GM23338 (cell line): ENCODE results near the gene ERC2. TPM values are rescaled to one million over a fixed set of nuclear protein-coding genes. Genes with fewer than 3 reads are reported as not detected.

Experiments
- ATAC-seq: fragments of 200-7000 bp; cut with Tn5 transposase; 3 replicates; pipeline ENCODE4 v1.9.1; 2020
- DNase-seq: peaks from one replicate; pipeline ENCODE4 v3.0.0-alpha.2; 2015; ENCODE audit warnings: low spot score
- H2AFZ ChIP-seq: fragments of 200-600 bp; sonication (generic); 2 replicates; pipeline ENCODE4 v1.8.0; 2016; ENCODE audit warnings: antibody characterized with exemption, mild to moderate bottlenecking, moderate library complexity
- H3F3A ChIP-seq: fragments of 200-600 bp; sonication (generic); replicated peaks from 2 replicates; pipeline ENCODE4 v1.8.0; 2017; ENCODE audit warnings: antibody characterized with exemption, mixed run types, low read depth
- H3K27ac ChIP-seq: fragments of 200-600 bp; sonication (generic); 2 replicates; pipeline ENCODE4 v1.6.1; 2016; ENCODE audit warnings: low read depth
- H3K27me3 ChIP-seq: fragments of 200-600 bp; sonication (generic); 2 replicates; pipeline ENCODE4 v1.8.0; 2016; ENCODE audit warnings: mild to moderate bottlenecking, mixed run types, moderate library complexity; ENCODE audit not compliant: insufficient read depth
- H3K36me3 ChIP-seq: fragments of 200-600 bp; sonication (generic); 2 replicates; pipeline ENCODE4 v1.8.0; 2016; ENCODE audit warnings: mild to moderate bottlenecking; ENCODE audit not compliant: insufficient read depth
- H3K4me1 ChIP-seq: fragments of 200-600 bp; sonication (generic); 2 replicates; pipeline ENCODE4 v1.8.0; 2016; ENCODE audit warnings: mild to moderate bottlenecking, moderate library complexity; ENCODE audit not compliant: insufficient read depth
- H3K4me2 ChIP-seq: fragments of 200-600 bp; sonication (generic); 2 replicates; pipeline ENCODE4 v1.7.1; 2017; ENCODE audit warnings: mixed run types
- H3K4me3 ChIP-seq: fragments of 200-600 bp; sonication (generic); 2 replicates; pipeline ENCODE4 v1.6.1; 2016; ENCODE audit warnings: mixed run types
- H3K79me2 ChIP-seq: fragments of 200-600 bp; sonication (generic); replicated peaks from 2 replicates; pipeline ENCODE4 v1.8.0; 2017; ENCODE audit warnings: mild to moderate bottlenecking; ENCODE audit not compliant: insufficient read depth
- H3K9me2 ChIP-seq: fragments of 200-600 bp; sonication (generic); 2 replicates; pipeline ENCODE4 v1.8.0; 2017; ENCODE audit not compliant: insufficient read depth
- H4K20me1 ChIP-seq: fragments of 200-600 bp; sonication (generic); replicated peaks from 2 replicates; pipeline ENCODE4 v1.8.0; 2017; ENCODE audit warnings: mild to moderate bottlenecking; ENCODE audit not compliant: insufficient read depth
- H3K27ac Mint-ChIP-seq: 2 replicates; pipeline ENCODE4 v1.8.0; 2020; ENCODE audit warnings: inconsistent platforms, mild to moderate bottlenecking, moderate library complexity, mixed read lengths
- H3K27me3 Mint-ChIP-seq: 3 replicates; pipeline ENCODE4 v1.8.0; 2022; ENCODE audit warnings: low read depth, mild to moderate bottlenecking, moderate library complexity, mixed read lengths, inconsistent platforms; ENCODE audit not compliant: insufficient read depth, poor library complexity
- H3K36me3 Mint-ChIP-seq: 3 replicates; pipeline ENCODE4 v1.8.0; 2021; ENCODE audit warnings: low read depth, mild to moderate bottlenecking, inconsistent platforms, moderate library complexity, mixed read lengths
- H3K4me1 Mint-ChIP-seq: 3 replicates; pipeline ENCODE4 v1.8.0; 2020; ENCODE audit warnings: mild to moderate bottlenecking, inconsistent platforms, mixed read lengths
- H3K4me3 Mint-ChIP-seq: 3 replicates; pipeline ENCODE4 v1.8.0; 2021; ENCODE audit warnings: moderate library complexity, mild to moderate bottlenecking, inconsistent platforms, mixed read lengths
- H3K9me3 Mint-ChIP-seq: 3 replicates; pipeline ENCODE4 v1.8.0; 2020; ENCODE audit warnings: moderate library complexity, mild to moderate bottlenecking, inconsistent platforms, mixed read lengths
- CREB1 ChIP-seq: fragments of 250-450 bp; sonication (Bioruptor Pico); IDR thresholded peaks from 2 replicates; pipeline ENCODE4 v1.5.0; 2020; ENCODE audit warnings: low read depth, mild to moderate bottlenecking, moderate library complexity
- EZH2phosphoT487 ChIP-seq: fragments of 200-600 bp; sonication (generic); IDR thresholded peaks from one replicate; pipeline ENCODE4 v1.8.1; 2018; ENCODE audit warnings: antibody characterized with exemption; ENCODE audit not compliant: unreplicated experiment
- JUNB ChIP-seq: IDR thresholded peaks from one replicate; pipeline ENCODE4 v1.6.1; 2016; ENCODE audit warnings: antibody characterized with exemption; ENCODE audit not compliant: unreplicated experiment
- STAT1 ChIP-seq: IDR thresholded peaks from one replicate; pipeline ENCODE4 v1.6.1; 2016; ENCODE audit warnings: antibody characterized with exemption; ENCODE audit not compliant: unreplicated experiment
- ZNF331 ChIP-seq: fragments of 250-450 bp; sonication (Bioruptor Pico); IDR thresholded peaks from 2 replicates; pipeline ENCODE4 v1.5.0; 2020; ENCODE audit warnings: low read depth, mild to moderate bottlenecking, moderate library complexity
- polyA plus RNA-seq: library from polyadenylated mRNA; unstranded; fragments of >200 nt; fragmentation: Nextera tagmentation; extraction: Ambion mirVana; gene quantifications from 2 replicates; pipeline ENCODE4 v1.2.1, GENCODE V29; 2016
- total RNA-seq: library from RNA; depleted of rRNA; stranded (reverse); fragments of >200 nt; shearing (Covaris generic); gene quantifications from 2 replicates; pipeline ENCODE4 v1.2.3, GENCODE V29; 2014
- TF ChIP-seq, protein P1 (sequence below): IDR thresholded peaks from 2 replicates; pipeline ENCODE4 v1.6.1; 2016; ENCODE audit warnings: antibody characterized with exemption
- TF ChIP-seq, protein P2 (sequence below): fragments of 250-450 bp; sonication (Bioruptor Pico); IDR thresholded peaks from 2 replicates; pipeline ENCODE4 v1.5.0; 2020; ENCODE audit warnings: mild to moderate bottlenecking, moderate library complexity

The ERC2 gene
- total and polyA plus RNA-seq, 2 experiments from 2014 or later: 11.8 to 13.7 TPM

DNA sequence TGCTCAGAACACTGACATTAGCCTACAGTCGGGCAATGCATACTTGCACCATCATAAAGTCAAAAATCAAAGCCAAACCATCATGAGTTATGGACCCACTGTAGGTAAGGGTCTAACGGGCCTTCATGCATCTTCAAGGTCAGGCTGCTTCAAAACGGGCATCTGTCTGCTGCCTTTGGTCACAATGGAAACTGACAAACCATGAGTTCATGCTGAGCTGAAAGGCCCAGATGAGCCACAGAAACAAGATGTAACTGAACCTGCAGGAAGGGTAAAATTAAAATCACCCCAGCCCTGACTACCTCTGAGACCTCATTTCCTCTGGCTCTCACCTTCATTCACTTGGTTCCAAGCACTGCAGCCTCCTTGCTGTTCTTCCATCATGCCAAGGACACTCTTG, 143.8 kb downstream of the ERC2 start (continued):
- TF ChIP-seq, protein P1, sequence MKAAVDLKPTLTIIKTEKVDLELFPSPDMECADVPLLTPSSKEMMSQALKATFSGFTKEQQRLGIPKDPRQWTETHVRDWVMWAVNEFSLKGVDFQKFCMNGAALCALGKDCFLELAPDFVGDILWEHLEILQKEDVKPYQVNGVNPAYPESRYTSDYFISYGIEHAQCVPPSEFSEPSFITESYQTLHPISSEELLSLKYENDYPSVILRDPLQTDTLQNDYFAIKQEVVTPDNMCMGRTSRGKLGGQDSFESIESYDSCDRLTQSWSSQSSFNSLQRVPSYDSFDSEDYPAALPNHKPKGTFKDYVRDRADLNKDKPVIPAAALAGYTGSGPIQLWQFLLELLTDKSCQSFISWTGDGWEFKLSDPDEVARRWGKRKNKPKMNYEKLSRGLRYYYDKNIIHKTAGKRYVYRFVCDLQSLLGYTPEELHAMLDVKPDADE: no peak
- TF ChIP-seq, protein P2, sequence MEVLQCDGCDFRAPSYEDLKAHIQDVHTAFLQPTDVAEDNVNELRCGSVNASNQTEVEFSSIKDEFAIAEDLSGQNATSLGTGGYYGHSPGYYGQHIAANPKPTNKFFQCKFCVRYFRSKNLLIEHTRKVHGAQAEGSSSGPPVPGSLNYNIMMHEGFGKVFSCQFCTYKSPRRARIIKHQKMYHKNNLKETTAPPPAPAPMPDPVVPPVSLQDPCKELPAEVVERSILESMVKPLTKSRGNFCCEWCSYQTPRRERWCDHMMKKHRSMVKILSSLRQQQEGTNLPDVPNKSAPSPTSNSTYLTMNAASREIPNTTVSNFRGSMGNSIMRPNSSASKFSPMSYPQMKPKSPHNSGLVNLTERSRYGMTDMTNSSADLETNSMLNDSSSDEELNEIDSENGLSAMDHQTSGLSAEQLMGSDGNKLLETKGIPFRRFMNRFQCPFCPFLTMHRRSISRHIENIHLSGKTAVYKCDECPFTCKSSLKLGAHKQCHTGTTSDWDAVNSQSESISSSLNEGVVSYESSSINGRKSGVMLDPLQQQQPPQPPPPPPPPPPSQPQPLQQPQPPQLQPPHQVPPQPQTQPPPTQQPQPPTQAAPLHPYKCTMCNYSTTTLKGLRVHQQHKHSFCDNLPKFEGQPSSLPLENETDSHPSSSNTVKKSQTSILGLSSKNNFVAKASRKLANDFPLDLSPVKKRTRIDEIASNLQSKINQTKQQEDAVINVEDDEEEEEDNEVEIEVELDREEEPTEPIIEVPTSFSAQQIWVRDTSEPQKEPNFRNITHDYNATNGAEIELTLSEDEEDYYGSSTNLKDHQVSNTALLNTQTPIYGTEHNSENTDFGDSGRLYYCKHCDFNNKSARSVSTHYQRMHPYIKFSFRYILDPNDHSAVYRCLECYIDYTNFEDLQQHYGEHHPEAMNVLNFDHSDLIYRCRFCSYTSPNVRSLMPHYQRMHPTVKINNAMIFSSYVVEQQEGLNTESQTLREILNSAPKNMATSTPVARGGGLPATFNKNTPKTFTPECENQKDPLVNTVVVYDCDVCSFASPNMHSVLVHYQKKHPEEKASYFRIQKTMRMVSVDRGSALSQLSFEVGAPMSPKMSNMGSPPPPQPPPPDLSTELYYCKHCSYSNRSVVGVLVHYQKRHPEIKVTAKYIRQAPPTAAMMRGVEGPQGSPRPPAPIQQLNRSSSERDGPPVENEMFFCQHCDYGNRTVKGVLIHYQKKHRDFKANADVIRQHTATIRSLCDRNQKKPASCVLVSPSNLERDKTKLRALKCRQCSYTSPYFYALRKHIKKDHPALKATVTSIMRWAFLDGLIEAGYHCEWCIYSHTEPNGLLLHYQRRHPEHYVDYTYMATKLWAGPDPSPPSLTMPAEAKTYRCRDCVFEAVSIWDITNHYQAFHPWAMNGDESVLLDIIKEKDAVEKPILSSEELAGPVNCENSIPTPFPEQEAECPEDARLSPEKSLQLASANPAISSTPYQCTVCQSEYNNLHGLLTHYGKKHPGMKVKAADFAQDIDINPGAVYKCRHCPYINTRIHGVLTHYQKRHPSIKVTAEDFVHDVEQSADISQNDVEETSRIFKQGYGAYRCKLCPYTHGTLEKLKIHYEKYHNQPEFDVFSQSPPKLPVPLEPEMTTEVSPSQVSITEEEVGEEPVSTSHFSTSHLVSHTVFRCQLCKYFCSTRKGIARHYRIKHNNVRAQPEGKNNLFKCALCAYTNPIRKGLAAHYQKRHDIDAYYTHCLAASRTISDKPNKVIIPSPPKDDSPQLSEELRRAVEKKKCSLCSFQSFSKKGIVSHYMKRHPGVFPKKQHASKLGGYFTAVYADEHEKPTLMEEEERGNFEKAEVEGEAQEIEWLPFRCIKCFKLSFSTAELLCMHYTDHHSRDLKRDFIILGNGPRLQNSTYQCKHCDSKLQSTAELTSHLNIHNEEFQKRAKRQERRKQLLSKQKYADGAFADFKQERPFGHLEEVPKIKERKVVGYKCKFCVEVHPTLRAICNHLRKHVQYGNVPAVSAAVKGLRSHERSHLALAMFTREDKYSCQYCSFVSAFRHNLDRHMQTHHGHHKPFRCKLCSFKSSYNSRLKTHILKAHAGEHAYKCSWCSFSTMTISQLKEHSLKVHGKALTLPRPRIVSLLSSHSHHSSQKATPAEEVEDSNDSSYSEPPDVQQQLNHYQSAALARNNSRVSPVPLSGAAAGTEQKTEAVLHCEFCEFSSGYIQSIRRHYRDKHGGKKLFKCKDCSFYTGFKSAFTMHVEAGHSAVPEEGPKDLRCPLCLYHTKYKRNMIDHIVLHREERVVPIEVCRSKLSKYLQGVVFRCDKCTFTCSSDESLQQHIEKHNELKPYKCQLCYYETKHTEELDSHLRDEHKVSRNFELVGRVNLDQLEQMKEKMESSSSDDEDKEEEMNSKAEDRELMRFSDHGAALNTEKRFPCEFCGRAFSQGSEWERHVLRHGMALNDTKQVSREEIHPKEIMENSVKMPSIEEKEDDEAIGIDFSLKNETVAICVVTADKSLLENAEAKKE (CRISPR knock-in tag): no peak
- TF ChIP-seq JUNB (no peak), CREB1 (CRISPR knock-in tag) (no peak), EZH2phosphoT487 (no peak), STAT1 (no peak)

DNA sequence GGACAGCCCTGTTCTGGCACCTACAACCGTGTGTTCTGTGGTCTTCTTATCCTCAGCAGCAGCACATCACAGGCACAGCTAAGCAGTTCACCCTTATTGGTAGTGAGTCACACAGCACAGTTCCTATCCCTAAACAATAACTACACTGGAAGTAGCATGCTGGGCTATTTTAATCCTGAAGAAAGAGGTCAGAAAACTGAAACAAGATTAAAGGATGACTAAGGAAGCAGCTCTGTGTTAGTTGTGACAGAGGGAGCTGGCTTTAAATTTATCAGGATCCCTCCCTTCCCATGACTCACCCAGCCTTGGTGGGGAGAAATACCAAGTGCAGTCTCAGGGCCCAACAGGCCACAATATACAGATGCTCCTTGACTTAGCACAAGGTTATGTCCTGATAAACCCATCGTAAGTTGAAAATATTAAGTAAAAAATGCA, 144.3 kb downstream of the ERC2 start:
- Histone ChIP-seq H3K27ac (peak overlapping the region; percentile 40; the same call in 1 of the 2 replicates), H3K4me3 (no peak overlapping the region), H3K36me3 (no peaks in the 10 kb centered on the region), H3K27me3 (no peaks in the 10 kb centered on the region), H2AFZ (no peak overlapping the region), H3K4me2 (peak overlapping the region; percentile 50; the same call in 1 of the 2 replicates), H4K20me1 (no peaks in the 10 kb centered on the region; the same call in 1 of the 2 replicates), H3K9me2 (0 out of 2 replicates have a peak, but pooled peaks cover 4% of the 10 kb centered on the region), H3F3A (no peaks in the 10 kb centered on the region), H3K79me2 (no peaks in the 10 kb centered on the region), H3K4me1 (peaks cover 18% of the 10 kb centered on the region; the same call in 1 of the 2 replicates)
- Mint-ChIP-seq H3K36me3 (no peaks in the 10 kb centered on the region), H3K4me3 (no peak overlapping the region), H3K9me3 (no peaks in the 10 kb centered on the region), H3K27me3 (peaks cover 7% of the 10 kb centered on the region), H3K27ac (no peak overlapping the region), H3K4me1 (peaks cover 29% of the 10 kb centered on the region)
- ATAC-seq (peak; percentile 73), DNase-seq (no peak)
- TF ChIP-seq ZNF331 (CRISPR knock-in tag): no peak
